GM18526 (cell line): ENCODE data around the gene LLCFC1.

Experiments
- POLR2A ChIP-seq: IDR thresholded peaks from 3 replicates; pipeline ENCODE4 v1.6.1; 2011; ENCODE audit not compliant: insufficient read length; ENCODE audit errors: extremely low read depth

Gene LLCFC1

DNA sequence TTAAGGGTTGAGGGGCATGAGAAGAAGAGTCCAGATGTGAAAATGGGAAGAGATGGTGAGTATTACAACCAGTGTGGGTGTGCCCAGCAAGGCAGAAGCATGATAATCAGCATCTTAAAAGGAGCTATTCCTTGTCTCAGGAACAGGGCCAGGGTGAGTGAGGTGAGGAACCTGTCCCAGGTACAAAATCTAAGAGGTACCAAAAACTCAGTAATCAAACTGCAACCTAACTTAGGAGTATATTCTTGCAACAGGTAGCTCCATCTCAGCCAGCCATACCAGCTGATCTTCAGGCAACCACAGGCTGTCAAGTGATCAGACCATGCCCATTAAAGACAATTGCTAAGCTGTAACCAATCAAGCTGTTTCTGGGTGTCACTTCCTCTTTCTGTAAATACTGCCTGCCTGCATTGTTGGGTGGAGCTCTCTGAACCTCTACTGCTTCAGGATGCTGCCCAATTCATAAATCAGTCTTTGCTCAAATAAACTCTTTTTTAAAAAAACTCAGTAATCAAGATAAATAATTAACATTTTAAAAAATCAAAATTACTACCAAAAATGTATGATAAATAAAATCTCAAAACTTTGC is 15.5 kb downstream of the LLCFC1 start:
- TF ChIP-seq POLR2A = no peak

DNA sequence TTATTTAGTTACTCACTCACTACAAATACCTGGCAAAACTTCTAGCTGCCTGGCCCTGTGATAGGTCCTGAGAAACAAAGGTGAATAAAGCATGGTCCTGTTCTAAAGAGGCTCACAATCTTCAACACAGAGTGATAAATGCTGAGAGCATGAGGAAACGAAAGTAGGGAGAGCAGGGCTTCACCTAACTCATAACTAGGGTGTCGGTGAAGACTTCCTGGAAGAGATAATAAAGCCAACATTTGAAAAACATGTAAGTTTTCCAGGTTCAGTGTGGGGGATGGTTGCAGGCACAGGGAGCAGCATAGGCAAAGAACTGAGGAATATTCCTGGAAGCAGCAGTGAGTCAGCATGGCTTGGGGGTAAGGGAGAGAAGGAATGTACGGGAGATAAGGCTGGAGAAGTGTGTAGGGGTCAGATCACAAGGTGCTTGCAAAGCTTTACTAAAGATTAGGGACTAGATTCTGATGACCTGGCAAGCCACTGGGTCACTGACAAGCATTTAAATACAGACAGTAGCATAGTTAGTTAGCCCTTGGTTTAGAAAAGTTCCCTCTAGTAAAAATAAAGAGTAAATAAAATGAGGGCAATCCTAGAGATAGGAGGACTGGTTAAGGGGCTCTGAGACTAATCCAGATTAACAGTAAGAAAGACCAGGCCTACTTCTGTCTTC is 17.8 kb downstream of the LLCFC1 start:
- TF ChIP-seq POLR2A = no peak

DNA sequence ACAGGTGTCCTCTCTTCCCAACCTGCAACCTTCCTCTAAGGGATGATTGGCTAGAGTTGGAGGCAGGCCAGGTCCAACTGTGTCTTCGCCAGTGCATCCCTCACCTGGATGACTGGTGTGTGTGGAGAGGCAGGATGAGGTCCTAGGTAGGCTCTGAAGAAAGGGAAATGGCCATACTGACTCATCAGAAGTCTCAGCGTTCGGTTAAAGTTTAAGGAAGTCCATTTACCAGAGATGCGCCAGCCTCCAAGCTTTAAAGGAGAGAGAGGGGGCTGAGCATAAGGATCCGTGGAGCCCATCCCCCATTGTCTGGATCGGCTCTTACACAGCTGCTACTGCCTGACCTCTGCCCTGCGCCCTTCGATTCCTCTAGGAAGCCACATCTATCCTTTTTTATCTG is 18.4 kb downstream of the LLCFC1 start:
- TF ChIP-seq POLR2A = no peak

DNA sequence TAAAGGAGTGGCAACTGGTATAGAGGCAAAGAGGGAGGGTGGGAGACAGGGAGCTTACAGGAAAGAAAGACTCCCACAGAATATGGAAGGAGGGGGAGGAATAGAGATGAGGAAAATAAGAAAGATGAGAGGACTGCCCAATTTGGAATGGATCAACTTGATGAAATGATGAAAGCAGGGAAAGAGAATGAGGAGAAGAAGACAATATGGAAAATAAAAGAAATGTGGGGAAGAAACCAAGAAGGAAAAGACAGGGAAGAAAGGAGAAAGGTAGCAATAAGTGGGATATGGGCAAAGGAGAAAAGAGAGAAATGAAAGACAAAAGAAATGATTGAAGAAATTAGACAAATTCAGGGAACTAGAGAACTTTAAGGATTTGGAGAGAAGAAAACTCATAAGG is 19.9 kb downstream of the LLCFC1 start:
- TF ChIP-seq POLR2A = no peak

DNA sequence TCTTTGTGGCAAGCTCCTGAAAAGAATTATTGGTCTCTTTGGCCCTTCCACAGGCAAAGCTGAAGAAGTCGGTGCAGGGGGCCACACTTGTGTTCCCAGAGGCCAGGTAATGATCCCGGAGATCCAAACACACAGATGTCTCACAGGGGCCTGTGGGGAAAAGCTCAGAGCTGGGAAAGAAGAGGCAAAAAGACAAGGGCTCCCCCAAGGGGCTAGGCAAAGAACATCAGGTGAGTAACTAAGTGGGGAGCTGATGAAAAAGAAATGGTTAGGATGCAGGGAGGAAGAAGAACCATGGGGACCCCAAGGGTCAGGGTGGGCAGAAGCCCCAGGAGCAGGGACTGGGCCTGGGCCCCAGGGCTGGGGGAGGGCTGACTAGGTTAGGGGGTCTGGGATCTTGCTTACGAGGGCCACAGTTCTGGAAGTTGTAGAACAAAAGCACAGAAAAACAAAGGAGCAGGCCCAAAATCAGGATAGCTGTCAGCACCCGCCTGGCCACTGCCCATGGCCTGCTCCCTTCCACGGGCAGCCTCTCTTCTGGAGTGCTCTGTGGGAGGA is 21.8 kb downstream of the LLCFC1 start:
- no peak for TF ChIP-seq POLR2A

DNA sequence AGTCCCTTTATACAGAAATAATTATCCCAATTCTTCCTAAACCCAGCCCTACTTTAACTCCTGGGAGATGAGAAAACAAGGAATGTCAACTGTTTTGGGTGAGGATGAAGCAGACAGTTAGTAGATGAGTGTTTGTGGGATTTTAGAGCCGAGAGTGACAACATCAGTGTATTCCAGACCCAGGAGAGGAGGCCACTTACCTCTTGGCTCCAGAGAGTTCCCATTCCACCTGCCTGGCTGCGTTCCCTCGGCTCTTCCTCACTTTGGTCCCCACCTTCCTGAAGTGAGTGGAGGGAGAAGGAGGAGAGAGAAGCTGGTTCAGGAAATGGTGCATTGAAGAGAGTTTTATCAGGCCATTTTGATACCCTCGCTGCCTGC is 22.3 kb downstream of the LLCFC1 start:
- no peak for TF ChIP-seq POLR2A

DNA sequence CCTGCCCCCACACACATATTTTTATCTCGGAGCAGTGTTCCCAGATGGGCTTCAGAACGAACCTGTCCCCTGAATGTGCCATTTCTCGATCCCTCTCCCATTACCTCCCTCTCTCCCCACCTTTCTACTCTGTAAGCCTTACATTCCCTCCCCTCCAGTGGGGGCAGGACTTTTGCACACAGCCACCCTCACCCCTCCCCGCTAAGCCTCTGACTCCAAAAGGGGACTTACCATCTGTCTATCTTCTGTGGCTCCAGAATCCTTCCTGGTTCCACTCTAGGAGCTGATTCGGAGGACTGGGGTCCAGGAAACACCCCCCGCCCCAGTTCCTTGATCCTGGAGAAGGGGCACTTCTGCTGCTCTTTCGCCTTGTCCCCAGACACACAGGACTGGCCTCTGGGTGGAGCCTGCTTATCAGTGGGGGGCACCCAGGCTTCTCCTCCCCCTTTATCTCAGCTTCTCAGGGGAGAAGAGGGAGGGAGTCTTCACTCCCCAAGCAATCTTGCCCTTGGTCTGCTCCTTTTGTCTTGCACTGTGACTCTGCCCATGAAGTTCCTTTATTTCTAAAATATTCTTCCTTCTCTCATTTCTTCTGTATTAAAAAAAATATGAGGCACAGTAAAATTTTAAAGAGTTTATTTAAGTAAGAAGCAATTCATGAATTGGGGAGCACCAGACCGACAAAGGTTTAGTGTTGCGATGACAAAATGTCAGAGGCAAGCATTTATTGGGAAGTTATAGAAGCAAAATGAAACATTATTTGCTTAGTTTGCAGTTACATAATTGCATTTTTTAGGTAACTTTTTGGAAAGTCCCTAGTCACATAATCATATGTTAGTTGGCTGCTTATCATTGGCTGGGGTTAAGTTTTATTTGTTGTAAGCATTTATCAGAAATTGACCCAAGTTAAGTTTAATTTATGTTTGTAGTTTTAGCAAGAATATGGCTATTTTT is 23.0 kb downstream of the LLCFC1 start, which contains the start of gene KEL:
KEL (minus strand) TSS at position 391 of the 954 bp plus-strand sequence; CDS start at position 234, 157 bp downstream.
- no peak for TF ChIP-seq POLR2A

DNA sequence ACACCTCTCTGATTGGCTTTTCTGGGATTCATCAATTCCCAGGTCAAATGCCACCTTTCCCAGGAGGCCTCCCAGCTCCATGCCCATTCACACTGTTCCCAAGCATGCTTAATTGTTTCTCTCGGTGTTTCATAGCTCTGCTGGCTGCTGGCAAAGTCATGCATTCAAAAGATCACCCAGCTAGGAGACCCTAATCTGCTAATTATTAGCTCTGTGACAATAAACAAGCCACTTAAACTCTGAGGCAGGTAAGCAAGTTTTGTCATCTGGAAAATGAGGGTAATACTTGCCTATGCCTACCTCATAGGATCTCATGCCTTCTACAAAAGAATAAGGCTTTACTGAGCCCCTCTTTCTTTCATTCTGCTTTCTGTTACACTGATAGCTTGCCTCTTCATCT is 23.7 kb downstream of the LLCFC1 start:
- no peak for TF ChIP-seq POLR2A

DNA sequence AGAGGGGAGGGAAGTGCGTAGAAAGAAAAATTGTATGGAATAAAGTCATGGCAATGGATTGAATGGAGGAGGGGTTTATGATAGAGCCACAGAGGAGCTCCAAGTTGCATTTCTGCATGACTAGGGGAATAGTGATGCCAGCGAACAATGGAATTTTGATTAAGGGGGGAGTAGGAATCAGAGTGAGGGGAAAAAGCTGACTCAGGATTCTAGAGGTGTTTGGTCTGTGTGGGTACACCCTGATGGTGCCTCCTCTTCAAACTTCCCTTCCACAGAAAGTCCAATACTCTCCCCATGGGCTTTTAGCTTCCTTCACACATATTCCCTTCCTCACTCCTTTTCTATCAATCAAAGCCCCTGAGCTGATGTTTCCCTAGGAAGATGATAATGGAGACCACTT is 24.7 kb downstream of the LLCFC1 start:
- TF ChIP-seq POLR2A = no peak

DNA sequence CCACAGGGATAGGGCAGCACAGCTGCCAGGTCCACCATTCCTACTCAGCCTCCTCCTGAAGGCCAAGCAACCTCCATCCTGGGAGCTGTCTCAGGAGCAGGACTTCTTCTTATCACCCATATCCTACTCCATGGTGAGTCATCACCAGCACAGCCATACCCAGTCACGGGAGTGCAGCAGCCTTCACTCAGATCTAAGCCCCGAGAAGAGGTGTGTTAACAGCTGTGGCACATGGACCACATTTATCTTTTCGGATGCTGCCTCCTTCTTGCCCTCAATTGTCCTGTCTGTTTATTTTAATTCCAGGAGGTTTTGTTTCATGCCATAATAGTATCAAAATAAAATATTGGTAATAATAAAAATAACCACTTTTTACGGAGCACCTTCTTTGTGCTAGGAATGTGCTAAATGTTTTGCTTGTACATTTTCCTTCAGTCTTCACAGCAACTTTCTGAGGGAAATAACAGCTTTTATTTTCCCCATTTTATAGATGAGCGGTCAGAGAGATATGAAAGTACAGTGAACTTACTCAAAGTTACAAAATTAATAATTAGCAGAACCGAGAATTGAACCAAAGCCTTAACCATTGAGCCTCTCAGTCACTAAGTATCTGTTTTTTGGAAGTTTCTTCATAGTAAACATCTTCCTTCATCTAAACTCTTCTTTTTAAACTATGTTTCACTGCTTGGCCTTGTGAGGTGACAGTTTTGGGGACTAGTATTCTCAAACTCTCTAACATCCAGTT is 25.4 kb downstream of the LLCFC1 start:
- no peak for TF ChIP-seq POLR2A

DNA sequence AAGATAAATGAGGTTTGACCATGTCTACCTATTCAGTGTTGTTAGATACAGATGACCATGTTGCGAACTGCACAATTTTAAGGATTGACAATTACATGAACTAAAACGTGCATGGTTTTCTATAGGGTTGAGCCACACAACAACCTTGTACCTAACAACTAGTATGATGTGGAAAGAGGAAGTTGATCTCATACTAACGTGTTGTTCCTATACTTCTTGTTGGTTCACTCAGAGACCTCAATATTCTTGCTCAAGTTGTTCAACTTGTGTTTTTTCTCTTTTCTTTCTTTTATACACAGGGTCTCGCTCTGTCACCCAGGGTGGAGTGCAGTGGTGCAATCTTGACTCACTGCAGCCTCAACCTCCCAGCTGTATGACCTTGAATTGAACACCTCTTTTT is 28.9 kb downstream of the LLCFC1 start:
- TF ChIP-seq POLR2A = no peak

DNA sequence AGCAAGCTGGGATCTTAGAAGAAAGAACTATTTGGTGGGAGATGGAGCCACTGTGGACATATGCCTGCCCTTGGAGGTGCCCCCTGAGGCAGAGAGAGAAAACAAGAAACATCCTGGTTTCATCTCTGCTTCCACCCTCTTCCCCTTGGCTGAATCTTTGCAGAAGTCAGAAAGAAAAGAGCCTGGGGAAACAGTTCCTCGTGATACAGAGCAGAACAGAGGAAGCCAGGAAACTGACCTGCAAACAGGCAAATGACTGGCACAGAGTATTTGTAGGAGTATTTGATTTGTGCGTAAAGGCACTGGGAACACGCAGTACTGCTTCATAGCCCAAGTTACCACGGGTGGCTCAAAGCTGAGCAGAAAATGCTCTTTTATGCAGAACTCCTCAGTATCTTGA is 29.9 kb downstream of the LLCFC1 start:
- TF ChIP-seq POLR2A = no peak

DNA sequence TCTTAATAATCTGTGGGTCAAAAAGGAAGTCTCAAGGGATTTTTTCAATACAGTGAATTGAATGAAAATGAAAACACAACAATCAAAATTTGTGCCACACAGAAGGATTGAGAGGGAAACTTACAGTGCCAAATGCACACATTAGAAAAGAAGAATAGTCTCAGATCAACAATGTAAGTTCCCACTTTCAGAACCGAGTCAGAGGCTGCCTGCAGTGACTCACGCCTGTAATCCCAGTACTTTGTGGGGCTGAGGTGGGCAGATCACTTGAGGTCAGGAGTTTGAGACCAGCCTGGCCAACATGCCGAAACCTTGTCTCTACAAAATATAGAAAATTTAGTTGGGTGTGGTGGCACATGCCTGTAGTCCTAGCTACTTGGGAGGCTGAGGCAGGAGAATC is 35.3 kb downstream of the LLCFC1 start:
- TF ChIP-seq POLR2A = no peak

DNA sequence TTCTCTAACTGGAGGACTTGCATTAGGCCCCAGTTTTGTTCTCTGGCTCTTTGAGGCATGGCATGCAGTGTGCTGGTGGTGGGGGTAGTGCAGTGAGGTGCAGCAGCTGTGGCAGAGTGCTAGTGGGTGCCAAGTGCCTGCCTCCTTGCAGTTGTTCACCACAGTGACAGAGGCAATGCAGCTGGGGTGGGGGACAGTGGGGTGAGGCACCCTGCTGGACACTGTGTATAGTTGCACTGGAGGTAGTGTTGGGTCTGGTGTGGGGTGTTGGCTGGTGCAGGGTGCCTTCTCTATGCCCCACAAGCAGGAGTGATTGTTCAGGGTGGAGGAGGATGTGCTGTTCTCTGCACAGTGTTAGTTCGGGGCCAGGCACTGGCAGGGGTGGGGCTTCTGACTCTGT is 44.5 kb downstream of the LLCFC1 start:
- no peak for TF ChIP-seq POLR2A

DNA sequence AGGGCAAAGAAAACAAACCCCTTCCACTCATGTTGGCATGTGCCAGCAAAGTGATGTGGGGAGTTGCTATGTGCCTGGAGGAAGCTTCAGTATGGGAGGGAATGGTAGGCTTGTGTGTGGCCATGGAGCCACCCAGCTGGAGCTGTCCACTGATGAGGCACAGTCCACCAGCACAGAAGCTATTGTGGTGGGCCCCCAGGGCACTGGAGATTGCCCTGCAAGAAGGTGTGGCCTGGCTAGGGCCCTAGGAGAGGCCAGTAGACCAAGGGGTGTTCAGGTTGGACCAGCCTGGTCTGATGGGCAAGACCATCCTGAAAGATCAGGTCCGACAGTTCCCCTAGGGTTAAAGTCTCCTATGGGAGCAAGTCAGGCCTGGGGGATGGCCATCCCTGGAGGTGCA is 45.0 kb downstream of the LLCFC1 start:
- TF ChIP-seq POLR2A = no peak
